KBM-7 (cell line): ENCODE measurements around the gene CDH13.

ENCODE experiments used
- DNase-seq: peaks from one replicate; pipeline ENCODE4 v3.0.0-alpha.2; 2015
- in situ Hi-C: fragments of 300-500 bp; cut with MboI; formaldehyde crosslinking; loops from 2 replicates; pipeline ENCODE4 v1.14.3; 2020; ENCODE audit warnings: low sequenced_read_pairs, low pct_unique_long_range_greater_than_20kb, mixed read lengths

Gene CDH13

GRCh38 chr16:83269541-83269940, 642.8 kb downstream of the CDH13 start:
- no peak for DNase-seq
- in situ Hi-C loops, result no loop called here

- in situ Hi-C loops, result no loop called here
- DNase-seq, result no peak
Measured at GRCh38 chr16:83270061-83270460, 643.3 kb downstream of the CDH13 start.

- in situ Hi-C loops, result no loop called here
- no peak for DNase-seq
Measured at GRCh38 chr16:83270640-83271039, 643.9 kb downstream of the CDH13 start.

GRCh38 chr16:83271123-83271522, 644.4 kb downstream of the CDH13 start:
- in situ Hi-C loops, result no loop called here
- DNase-seq, result no peak

GRCh38 chr16:83271970-83272575, 645.3 kb downstream of the CDH13 start:
- in situ Hi-C loops, result no loop called here
- DNase-seq, result no peak

- DNase-seq, result no peak
- in situ Hi-C loops, result no loop called here
Measured at GRCh38 chr16:83272843-83273242, 646.1 kb downstream of the CDH13 start.

GRCh38 chr16:83273504-83274173, 646.9 kb downstream of the CDH13 start:
- DNase-seq, result no peak
- in situ Hi-C loops, result no loop called here

- in situ Hi-C loops, result no loop called here
- DNase-seq, result no peak
Measured at GRCh38 chr16:83279251-83279650, 652.5 kb downstream of the CDH13 start.

- no peak for DNase-seq
- in situ Hi-C loops, result no loop called here
Measured at GRCh38 chr16:83285921-83286320, 659.2 kb downstream of the CDH13 start.

- no peak for DNase-seq
- in situ Hi-C loops, result no loop called here
Measured at GRCh38 chr16:83296505-83296904, 669.7 kb downstream of the CDH13 start.

GRCh38 chr16:83298541-83298940, 671.8 kb downstream of the CDH13 start:
- in situ Hi-C loops, result no loop called here
- DNase-seq, result no peak

- DNase-seq, result no peak
Measured at GRCh38 chr16:83300326-83300725, 673.6 kb downstream of the CDH13 start.

GRCh38 chr16:83301971-83302370, 675.2 kb downstream of the CDH13 start:
- no peak for DNase-seq
- in situ Hi-C loops, result no loop called here

More at GRCh38 chr16:83300326-83300725, 673.6 kb downstream of the CDH13 start:
- in situ Hi-C loops, result no loop called here

GRCh38 chr16:83302853-83303252, 676.1 kb downstream of the CDH13 start:
- in situ Hi-C loops, result no loop called here
- no peak for DNase-seq

- DNase-seq, result no peak
Measured at GRCh38 chr16:83305092-83305491, 678.3 kb downstream of the CDH13 start.

GRCh38 chr16:83306961-83307593, 680.3 kb downstream of the CDH13 start:
- no peak for DNase-seq
- in situ Hi-C loops, result no loop called here

More at GRCh38 chr16:83305092-83305491, 678.3 kb downstream of the CDH13 start:
- in situ Hi-C loops, result no loop called here

- in situ Hi-C loops, result no loop called here
- DNase-seq, result no peak
Measured at GRCh38 chr16:83307594-83307992, 680.8 kb downstream of the CDH13 start.

GRCh38 chr16:83308414-83308813, 681.6 kb downstream of the CDH13 start:
- DNase-seq, result no peak
- in situ Hi-C loops, result no loop called here

- in situ Hi-C loops, result no loop called here
- DNase-seq, result no peak
Measured at GRCh38 chr16:83310816-83311215, 684.0 kb downstream of the CDH13 start.

- in situ Hi-C loops, result no loop called here
- no peak for DNase-seq
Measured at GRCh38 chr16:83312015-83312717, 685.4 kb downstream of the CDH13 start.
